ENCODE data around the gene EXOSC5.
"Not testable (repeated sequence)": the region's sequence is repeated elsewhere in the genome, so short reads cannot be mapped to it uniquely, and the experiment has no call there.

Gene EXOSC5

DNA sequence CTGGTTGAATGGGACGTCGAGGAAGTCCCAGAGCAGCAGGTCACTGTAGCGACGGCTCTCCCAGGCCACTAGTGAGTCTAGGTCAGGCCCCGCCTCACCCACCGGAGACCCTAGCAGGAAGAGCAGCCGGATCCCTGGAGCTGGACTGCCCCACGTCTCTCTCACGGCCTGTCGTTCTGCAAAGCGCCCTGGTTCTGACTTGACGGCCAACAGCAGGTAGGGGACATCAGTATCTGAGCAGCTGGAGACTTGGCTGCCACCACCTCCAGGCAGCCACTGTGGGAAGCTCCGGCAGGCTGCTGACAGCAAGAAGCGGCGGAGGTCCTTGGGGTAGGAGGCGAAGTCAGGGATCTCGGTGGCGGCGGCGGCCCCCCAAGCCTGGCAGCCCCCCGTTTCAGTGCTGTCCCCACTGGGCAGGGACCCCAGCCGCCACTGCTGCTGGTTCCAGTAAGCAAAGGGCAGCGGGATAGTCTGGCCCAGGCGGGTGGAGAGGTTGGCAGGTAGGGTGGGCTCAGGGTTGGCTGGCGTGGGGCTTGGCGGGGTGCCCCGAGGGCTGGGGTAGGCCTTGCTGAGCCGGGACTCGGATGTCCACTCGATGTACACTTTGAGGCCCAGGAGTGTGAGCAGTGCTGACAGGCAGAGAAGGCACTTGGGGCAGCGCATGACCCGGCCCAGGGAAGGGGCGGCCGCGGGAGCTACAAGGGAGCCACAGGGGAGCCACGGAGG is 29.1 kb upstream of the EXOSC5 start:
- no peak for DNase-seq (ENCODE audit: low read depth, low spot score)

DNA sequence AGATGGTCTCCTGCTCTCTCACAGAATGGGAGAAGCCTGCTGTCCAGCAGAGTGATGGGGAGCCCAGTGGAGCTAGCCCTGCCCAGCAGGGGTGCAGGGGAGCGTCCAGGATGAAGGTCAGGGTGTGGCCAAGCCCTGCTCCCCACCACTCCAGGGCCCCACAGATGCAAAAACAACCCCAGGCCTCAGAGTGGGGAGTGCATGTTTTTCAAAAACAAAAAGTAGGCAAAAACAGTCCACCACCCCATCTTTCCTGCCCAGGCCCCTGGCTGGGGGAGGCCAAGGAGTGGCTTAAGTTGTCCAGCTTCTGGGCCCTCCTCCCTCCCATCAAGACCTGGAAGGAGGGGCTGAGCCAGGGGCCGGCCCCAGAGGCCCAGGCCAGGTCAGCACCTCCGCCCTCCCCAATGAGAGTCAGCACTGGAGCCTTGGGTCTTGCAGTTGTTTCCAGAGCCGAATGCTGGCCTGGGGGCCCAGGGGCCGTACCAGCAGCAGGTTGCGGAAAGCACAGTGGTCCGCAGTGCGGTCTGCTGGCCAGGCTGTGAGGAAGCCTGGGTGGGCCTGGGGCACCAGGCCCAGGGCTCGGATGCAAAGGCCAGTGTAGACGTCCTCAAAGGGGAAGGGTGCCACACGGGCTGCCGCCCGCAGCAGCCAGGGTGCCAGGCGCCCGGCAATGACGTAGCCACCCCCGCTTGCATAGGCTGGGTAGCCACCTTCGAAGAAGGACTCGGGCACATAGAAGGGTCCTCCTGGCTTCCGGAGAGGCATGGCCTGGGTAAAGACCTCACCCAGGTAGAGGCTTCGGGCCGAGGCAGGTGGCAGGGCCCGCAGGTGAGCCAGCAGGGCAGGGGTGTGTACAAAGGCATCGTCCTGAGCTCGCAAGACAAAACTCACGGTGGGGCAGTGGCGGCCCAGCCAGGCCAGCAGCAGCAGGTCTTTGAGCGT is 28.3 kb upstream of the EXOSC5 start:
- DNase-seq (ENCODE audit: low read depth, low spot score): no peak

DNA sequence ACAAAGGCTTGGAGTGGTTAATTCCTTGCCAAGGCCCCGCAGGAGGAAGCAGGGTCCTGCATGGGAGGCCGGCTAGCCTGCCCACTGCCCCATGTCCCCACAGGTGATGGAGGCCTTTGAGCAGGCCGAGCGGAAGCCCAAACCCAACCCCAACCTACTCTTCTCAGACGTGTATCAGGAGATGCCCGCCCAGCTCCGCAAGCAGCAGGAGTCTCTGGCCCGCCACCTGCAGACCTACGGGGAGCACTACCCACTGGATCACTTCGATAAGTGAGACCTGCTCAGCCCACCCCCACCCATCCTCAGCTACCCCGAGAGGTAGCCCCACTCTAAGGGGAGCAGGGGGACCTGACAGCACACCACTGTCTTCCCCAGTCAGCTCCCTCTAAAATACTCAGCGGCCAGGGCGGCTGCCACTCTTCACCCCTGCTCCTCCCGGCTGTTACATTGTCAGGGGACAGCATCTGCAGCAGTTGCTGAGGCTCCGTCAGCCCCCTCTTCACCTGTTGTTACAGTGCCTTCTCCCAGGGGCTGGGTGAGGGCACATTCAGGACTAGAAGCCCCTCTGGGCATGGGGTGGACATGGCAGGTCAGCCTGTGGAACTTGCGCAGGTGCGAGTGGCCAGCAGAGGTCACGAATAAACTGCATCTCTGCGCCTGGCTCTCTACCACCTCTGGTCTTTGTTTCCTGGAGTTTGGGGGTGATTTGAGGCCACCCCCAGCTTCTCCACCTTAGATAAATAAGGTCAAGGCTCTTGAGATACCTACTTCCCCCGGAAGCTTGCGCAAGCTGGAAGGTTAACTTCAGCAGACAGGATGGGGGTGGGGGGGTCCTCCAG is 27.4 kb upstream of the EXOSC5 start:
- DNase-seq (ENCODE audit: low read depth, low spot score): no peak

DNA sequence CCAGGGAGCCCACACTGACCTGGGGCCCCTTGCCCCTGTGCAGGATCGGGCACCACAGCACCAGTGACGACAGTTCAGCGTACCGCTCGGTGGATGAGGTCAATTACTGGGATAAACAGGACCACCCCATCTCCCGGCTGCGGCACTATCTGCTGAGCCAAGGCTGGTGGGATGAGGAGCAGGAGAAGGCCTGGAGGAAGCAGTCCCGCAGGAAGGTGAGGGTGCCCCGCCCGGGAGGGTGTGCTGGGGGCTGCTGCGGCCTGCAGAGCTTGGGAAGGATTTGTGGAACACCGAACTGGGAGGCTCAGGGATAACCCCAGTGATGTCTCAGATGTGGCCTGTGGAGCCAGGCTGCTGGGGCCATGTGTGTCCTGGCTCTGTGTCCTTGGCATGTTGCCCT is 25.8 kb upstream of the EXOSC5 start:
- DNase-seq (ENCODE audit: low read depth, low spot score): no peak

DNA sequence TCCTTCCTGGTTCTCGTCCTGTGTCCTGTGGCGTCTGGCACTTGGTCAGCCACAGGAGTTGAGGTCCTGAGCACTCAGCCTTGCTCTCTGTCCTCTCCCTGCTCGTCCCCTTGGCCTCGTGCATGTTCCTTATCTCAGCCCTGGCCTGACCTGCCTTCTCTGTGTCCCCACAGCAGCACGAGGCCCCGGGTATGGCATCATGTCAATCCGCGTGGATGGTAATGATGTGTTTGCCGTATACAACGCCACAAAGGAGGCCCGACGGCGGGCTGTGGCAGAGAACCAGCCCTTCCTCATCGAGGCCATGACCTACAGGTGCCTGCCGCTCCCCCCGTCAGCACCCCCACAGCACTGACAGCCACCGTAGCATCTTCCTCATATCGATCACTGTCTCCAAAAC is 25.3 kb upstream of the EXOSC5 start:
- DNase-seq (ENCODE audit: low read depth, low spot score): no peak

DNA sequence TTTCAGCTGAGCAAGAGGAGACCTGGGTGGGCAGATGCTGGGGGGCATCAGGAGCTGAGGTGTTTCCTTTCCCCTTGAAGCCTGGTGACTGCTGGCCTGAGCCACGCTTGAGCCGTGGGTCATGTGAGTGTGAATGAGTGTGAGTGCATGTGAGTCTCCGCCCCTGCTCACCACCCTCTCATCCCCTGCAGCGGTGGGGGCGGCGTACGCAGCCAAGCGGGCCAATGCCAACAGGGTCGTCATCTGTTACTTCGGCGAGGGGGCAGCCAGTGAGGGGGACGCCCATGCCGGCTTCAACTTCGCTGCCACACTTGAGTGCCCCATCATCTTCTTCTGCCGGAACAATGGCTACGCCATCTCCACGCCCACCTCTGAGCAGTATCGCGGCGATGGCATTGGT is 24.8 kb upstream of the EXOSC5 start:
- DNase-seq (ENCODE audit: low read depth, low spot score): no peak

DNA sequence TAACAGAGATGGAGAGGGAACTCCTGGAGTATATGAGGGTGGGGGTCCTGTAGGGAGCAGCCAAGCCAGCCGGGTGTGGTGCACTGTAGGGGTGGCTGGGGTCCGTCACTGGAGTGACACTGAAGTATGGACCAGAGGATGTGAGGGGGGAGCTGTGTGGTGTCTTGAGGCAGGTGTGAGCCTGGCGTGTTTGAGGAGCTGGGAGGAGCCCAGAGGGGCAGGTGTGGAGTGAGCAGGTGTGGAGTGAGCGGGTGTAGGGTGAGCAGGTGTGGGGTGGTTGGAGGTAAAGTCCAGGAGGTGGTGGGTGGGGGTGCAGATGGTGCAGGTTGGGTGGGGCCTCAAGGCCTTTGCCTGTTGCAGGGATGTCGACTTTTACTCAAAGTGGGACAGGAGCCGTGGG is 24.2 kb upstream of the EXOSC5 start:
- no peak for DNase-seq (ENCODE audit: low read depth, low spot score)

DNA sequence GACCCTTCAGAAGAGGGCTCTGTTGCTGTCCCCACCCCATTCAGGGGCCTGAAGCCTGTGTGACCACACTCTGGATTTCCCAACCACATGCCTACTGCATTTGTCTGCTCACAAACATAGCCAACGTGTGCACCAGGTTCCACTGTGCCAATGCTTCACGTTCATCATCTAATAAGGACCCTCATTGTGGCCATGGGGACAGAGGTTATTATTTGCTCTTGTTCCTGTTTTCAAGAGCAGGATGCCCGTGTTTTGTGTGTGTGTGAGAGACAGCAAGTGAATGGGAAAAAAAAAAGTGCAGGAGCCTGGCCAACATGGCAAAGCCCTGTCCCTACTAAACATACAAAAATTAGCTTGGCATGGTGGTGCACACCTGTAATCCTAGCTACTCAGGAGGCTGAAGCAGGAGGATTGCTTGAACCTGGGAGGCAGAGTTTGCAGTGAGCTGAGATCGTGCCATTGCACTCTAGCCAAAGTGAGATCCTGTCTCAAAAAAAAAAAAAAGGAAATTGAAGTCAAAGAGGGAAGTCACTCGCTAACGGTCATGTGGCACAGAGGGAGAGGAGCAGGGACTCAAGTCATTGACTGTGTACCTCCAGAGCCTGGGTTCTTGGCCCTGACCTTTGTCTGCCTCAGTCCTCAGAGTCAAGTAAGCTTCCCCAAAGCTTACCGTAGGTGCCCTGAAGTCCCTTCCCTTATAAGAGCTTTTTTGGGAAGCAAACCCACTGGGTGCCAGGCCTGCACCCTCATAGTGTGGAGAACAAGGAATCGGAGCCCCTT is 23.1 kb upstream of the EXOSC5 start:
- no peak for DNase-seq (ENCODE audit: low read depth, low spot score)

DNA sequence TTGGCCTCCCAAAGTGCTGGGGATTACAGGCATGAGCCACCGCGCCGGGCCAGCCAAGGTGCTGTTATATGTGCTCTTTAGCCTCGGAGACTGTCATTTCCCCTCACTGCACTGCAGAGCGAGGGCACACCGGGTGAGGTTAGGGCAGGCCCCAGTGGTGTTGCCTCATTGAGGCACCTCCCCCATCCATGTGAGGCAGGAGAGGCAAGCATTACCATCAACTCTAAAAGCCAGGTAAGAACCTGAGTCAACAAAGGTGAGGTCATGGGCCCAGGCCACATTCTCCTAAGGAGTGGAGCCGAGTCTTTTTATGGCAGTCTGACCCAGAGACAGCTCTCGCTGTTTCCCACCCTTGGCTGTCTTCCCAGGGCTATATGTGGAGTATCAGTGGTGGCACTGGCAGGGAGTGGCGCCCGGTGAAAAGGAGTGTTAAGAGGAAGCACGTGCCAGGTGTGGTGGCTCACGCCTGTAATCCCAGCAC is 19.1 kb upstream of the EXOSC5 start:
- DNase-seq (ENCODE audit: low read depth, low spot score): no peak

DNA sequence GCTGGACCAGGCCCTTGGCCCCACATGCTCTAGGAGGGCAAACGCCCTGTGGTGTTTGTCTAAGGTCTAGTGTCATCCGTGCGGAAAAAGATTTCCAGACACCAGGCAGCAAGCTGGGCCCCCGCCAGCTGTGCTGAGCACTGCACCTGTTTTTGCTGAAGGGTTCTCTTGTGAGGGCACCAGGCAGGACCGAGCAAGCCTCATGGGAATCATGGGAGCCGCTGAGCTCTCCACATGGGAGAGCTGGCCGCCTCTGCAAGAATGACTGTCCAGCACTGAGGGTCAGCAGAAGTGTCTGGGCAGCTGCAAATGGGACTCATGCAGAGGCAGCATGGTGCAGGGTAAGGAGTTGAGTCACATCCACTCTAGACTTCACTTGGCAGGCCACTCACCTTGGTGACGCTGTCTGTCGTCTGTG is 18.0 kb upstream of the EXOSC5 start:
- DNase-seq (ENCODE audit: low read depth, low spot score): no peak

DNA sequence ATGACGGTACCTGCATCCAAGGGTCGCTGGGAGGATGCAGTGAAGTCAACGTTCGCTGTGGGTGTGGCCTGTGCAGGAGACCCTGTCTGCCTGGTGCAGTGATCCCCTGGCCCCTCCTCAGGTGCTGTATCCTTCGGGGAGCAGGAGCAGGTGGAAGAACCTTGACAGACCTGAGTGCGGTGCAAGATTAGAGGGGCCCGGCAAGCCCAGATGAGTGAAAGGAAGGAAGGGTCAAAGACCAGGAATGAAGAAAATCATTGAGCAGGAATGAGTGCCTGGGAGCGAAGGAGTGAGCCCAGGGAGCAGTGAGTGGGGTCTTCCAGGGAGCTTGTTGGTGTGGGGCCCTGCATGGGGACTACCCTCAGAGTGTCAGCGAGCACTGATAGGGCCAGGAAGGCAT is 17.3 kb upstream of the EXOSC5 start:
- no peak for DNase-seq (ENCODE audit: low read depth, low spot score)

DNA sequence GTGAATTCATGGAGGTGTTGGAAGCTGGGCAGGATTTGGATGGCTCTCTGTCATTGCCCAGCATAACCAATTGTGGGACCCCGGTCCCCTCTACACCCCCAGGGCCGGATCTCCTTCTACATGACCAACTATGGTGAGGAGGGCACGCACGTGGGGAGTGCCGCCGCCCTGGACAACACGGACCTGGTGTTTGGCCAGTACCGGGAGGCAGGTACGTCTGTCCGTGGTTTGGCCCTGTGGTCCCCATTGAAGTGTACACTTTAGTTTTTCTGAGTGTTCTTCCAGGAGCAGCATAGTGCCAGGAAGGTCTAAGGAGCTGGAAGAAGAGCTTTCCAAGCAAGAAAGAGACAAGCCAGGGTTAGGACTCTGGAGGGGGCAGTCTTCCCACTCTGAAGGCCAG is 16.8 kb upstream of the EXOSC5 start:
- no peak for DNase-seq (ENCODE audit: low read depth, low spot score)

DNA sequence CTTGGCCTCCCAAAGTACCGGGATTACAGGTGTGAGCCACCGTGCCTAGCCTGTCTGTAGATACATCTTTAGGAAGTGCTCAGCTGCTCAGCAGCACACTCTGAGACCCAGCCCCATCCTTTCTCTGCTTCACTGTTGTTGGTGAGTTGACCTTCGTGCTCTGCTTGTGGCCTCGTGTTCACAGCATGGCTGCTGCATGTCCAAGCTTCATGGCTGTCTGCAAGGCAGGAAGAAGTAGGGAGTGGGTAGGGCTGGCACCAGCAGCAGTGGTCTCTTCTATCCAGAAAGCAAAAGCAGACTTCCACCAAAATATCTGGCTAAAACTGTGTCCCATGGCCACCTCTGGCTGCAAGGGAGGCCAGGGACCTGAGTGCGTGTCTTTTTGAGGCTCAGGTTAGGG is 15.8 kb upstream of the EXOSC5 start:
- no peak for DNase-seq (ENCODE audit: low read depth, low spot score)

DNA sequence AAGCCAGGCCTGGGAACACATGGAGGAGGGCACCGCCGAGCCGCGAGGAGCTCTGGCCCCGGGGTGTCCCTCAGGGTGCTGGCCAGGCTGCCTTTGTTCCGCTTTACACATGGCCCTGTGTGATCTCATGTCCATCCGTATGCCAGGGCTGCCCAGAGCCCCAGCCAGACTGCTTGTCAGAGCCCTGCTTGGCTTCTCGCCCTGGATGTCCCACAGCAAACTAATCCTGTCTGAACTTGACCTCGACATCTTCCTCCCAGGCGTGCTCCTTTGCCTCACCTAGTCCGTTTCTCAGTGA is 14.8 kb upstream of the EXOSC5 start:
- DNase-seq (ENCODE audit: low read depth, low spot score): no peak

DNA sequence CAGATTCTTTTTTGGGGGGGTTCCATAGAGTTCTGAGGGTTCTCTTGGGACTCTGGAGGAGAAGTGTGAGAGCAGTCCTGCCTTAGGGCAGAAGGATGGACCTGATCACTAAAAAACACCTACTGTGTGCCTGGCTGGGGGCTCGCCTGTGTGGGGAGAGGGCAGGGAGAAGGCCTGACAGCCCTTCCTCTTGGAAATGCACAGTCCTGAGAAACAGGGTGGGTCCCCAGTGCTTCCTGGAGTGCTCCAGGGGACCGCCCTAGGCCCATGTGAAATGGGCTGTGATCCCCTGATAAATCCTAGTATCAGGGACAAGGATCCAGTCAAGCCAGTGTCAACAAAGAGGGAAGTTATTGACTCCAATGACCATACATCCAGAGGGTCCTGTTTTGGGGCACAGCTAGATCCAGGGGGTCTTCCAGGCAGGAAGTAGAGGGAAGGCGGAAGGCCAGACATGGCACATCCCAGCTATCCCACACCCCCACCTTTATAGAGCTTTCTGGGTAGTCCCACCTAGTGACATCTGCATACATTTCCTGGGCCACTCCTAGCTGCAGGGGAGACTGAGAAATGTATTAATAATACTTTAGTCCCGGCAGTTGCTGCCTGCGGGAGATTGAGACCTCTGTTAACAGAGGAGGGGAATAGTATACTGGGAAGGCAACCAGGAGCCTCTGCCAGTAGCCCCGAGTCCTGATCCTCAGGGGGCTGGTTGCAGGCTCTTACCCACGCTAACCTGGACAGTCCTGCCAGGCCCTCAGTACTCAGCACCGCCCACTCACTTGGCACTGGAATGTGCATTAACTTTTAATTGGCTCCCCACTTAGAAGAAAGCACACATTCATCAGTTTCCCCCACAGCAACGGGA is 14.2 kb upstream of the EXOSC5 start:
- DNase-seq (ENCODE audit: low read depth, low spot score): no peak

DNA sequence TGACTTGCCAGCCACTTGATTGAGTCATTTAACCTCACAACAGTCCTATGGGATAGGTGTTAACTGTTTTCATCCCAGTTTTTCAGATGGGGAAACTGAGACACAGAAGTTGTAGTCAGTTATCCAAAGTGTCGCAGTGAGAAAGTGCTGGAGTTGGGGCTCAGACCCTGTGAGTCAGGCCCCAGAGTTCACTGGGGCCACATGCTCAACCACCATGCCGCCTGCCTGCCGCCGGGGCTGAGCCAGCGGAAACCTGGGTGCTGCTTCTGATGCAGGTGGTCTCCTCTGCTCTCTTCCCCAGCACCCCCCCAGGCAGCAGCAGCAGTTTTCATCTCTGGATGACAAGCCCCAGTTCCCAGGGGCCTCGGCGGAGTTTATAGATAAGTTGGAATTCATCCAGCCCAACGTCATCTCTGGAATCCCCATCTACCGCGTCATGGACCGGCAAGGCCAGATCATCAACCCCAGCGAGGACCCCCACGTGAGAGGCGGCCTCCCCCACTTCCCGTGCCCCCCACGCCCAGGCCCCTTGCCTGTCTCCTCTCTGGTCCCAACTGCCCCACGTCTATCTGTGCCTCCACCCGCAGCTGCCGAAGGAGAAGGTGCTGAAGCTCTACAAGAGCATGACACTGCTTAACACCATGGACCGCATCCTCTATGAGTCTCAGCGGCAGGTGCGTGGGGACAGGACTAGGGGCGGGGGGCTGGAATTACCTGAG is 13.3 kb upstream of the EXOSC5 start:
- no peak for DNase-seq (ENCODE audit: low read depth, low spot score)

DNA sequence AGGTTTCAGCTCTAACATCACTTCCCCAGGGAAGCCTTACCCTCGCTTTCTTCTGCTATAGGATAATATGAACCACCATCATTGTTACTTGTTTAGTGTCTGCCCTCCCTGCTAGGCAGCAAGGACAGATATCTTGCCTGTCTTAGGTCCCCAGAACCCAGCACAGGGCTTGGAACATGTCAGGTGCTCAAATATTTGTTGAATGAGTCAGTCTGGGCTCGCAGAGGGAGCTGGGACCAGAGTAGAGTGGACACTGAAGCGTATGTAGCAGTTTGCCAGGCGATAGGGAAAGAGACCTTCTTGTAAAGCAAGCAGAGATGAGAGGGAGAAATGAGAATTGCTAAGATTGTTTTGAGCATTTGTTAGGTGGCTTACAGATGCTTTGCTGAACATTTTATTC is 12.1 kb upstream of the EXOSC5 start:
- no peak for DNase-seq (ENCODE audit: low read depth, low spot score)

DNA sequence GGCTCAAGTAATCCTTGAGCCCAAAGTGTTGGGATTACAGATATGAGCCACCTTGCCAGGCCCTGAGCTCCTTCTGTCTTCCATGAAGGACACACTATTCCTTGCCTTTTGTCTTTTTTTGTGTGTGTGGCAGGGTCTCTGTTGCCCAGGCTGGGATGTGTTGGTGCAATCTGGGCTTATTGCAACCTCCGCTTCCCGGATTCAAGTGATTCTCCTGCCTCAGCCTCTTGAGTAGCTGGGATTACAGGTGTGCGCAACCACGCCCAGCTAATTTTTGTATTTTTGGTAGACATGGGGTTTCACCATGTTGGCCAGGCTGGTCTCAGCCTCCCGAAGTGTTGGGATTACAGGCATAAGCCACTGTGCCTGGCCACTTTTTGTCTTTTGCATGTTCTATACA is 11.7 kb upstream of the EXOSC5 start:
- not testable (repeated sequence) for DNase-seq (ENCODE audit: low read depth, low spot score)

DNA sequence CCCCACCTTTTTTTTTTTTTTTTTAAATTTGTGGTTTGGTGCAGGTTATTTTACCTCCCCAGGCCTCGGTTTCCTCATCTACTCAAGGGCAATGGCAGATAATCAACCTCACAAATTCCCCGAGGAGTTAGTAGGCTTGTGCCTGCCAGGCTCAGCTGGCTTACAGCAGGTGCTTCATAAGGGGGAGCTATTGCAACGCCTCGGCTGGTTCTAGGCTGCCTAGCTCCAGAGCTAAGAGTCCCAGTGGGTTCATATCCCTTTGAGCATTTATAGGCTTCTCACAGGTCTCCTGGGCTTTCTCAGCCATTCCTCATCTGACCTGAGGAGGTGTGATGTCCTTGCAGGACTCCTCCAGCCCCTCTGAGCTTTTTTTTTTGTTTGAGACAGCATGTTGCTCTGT is 11.1 kb upstream of the EXOSC5 start:
- no peak for DNase-seq (ENCODE audit: low read depth, low spot score)

DNA sequence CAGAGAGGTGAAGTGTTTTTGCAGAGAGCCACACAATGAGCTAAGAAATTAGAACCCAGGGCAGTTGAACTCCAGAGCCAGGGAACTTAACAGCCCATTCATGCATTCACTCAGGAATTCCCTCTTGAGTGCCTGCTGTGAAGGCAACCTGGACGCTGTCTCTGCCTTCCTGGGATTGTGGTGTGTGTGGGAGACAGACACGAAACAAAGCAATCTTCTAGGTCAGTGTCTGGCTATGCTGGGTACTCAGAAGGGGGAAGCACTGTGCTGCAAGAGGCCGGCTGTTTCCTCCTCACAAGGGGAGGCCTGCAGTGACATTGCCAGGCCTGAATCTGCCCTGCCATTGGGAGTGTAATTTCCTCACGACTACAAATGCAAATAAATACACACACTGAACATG is 10.1 kb upstream of the EXOSC5 start:
- DNase-seq (ENCODE audit: low read depth, low spot score): no peak

Data from activated naive CD8-positive, alpha-beta T cell treated with anti-CD3 and anti-CD28 coated beads, Interleukin-2, amount 50 U/mL, for 16 hours (primary cell).